Measurements from ENCODE around the gene ZNF423.

- TF ChIP-seq POLR2AphosphoS5 (IDR thresholded peaks at IDR 0.05; ENCODE audit: low read depth, low read length): no peak
- TF ChIP-seq, protein P1, sequence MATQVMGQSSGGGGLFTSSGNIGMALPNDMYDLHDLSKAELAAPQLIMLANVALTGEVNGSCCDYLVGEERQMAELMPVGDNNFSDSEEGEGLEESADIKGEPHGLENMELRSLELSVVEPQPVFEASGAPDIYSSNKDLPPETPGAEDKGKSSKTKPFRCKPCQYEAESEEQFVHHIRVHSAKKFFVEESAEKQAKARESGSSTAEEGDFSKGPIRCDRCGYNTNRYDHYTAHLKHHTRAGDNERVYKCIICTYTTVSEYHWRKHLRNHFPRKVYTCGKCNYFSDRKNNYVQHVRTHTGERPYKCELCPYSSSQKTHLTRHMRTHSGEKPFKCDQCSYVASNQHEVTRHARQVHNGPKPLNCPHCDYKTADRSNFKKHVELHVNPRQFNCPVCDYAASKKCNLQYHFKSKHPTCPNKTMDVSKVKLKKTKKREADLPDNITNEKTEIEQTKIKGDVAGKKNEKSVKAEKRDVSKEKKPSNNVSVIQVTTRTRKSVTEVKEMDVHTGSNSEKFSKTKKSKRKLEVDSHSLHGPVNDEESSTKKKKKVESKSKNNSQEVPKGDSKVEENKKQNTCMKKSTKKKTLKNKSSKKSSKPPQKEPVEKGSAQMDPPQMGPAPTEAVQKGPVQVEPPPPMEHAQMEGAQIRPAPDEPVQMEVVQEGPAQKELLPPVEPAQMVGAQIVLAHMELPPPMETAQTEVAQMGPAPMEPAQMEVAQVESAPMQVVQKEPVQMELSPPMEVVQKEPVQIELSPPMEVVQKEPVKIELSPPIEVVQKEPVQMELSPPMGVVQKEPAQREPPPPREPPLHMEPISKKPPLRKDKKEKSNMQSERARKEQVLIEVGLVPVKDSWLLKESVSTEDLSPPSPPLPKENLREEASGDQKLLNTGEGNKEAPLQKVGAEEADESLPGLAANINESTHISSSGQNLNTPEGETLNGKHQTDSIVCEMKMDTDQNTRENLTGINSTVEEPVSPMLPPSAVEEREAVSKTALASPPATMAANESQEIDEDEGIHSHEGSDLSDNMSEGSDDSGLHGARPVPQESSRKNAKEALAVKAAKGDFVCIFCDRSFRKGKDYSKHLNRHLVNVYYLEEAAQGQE (IDR thresholded peaks at IDR 0.05; ENCODE audit: insufficient read depth in 1 of 2, low read depth in 2 of 2, low read length in 2 of 2): no peak
These were observed 160.0 kb downstream of the ZNF423 start for GRCh38 chr16:49695782-49696413.

Measured in PFSK-1 (cell line).